LoVo (cell line): ENCODE measurements around the gene SMIM12.

ENCODE experiments used
- DNase-seq: peaks from one replicate; pipeline ENCODE4 v3.0.0-alpha.2; 2016; ENCODE audit warnings: low spot score

The SMIM12 gene

GRCh38 chr1:34872133-34872503, 12.6 kb upstream of the SMIM12 start:
- DNase-seq = no peak

GRCh38 chr1:34871443-34872132, 12.0 kb upstream of the SMIM12 start:
- DNase-seq = no peak

GRCh38 chr1:34870395-34870794, 10.8 kb upstream of the SMIM12 start:
- no peak for DNase-seq

- DNase-seq = no peak
Measured at GRCh38 chr1:34869760-34870159, 10.2 kb upstream of the SMIM12 start.

- DNase-seq = no peak
Measured at GRCh38 chr1:34868230-34869049, 8.9 kb upstream of the SMIM12 start.

GRCh38 chr1:34867415-34867814, 7.9 kb upstream of the SMIM12 start:
- DNase-seq = no peak

GRCh38 chr1:34866762-34867109, 7.2 kb upstream of the SMIM12 start:
- no peak for DNase-seq

GRCh38 chr1:34865981-34866761, 6.6 kb upstream of the SMIM12 start:
- peak; percentile 84 for DNase-seq

GRCh38 chr1:34865573-34865972, 6.0 kb upstream of the SMIM12 start:
- DNase-seq = no peak

- DNase-seq = no peak
Measured at GRCh38 chr1:34864759-34865158, 5.2 kb upstream of the SMIM12 start.

- no peak for DNase-seq
Measured at GRCh38 chr1:34863501-34863900, 4.0 kb upstream of the SMIM12 start.

- DNase-seq = peak; percentile 8
Measured at GRCh38 chr1:34858901-34859445, 576 bp downstream of the SMIM12 start.

- no peak for DNase-seq
Measured at GRCh38 chr1:34856697-34857096, 2.9 kb downstream of the SMIM12 start.

GRCh38 chr1:34852677-34853217, 6.8 kb downstream of the SMIM12 start:
- peak; percentile 86 for DNase-seq

GRCh38 chr1:34851431-34852105, 8.0 kb downstream of the SMIM12 start:
- DNase-seq = no peak

GRCh38 chr1:34850382-34850781, 9.2 kb downstream of the SMIM12 start:
- no peak for DNase-seq

- no peak for DNase-seq
Measured at GRCh38 chr1:34847094-34847493, 12.5 kb downstream of the SMIM12 start.

GRCh38 chr1:34846265-34846664, 13.3 kb downstream of the SMIM12 start:
- no peak for DNase-seq

GRCh38 chr1:34845131-34845901, 14.2 kb downstream of the SMIM12 start:
- no peak for DNase-seq

- no peak for DNase-seq
Measured at GRCh38 chr1:34844252-34844634, 15.3 kb downstream of the SMIM12 start.
